GM21528 (cell line): ENCODE measurements around the gene KCNA1.
"Not testable (repeated sequence)": the region's sequence is repeated elsewhere in the genome, so short reads cannot be mapped to it uniquely, and the experiment has no call there.

Source experiments
- ATAC-seq: cut with Tn5 transposase; IDR thresholded peaks from one replicate; pipeline ENCODE4 v1.9.1; 2021; ENCODE audit warnings: mild to moderate bottlenecking, moderate library complexity; ENCODE audit not compliant: unreplicated experiment, low FRiP score

Gene KCNA1

DNA sequence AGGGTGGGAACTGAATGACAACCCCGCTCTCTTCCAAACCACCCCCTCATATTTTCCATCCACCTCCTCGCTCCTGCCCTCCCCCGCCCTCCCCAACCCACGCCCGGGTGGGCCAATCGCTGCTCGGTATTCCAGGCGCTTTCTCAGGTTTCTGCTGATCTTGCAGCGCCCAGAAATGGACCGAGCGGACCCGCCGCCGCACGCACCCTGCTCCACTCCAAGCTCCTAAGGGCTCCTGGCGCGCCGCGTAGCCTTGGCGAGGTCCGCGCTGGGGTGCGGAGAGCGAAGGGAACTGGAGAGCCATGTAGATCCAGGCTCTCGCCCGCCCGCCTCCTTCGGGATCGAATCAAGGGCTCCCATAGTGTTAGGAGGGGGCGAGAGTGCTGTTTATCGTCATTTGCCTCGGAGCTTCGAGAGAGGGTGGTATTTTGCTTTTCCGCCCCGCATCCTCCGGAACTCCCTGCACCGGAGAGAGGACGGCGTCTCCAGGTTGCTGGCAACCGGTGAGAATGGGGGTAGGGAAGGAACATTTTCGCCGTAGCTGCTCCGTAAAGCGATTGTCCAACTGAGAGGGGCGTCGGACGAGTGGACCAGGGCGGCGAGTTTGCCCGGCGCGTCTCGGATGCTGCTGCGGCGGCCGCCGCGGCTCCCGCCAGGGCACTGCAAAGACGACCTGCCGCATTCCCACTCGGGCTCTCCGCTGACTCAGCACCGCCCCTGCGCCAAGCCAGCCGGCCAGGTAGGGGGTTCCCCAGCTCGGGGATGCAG, at the start of gene KCNA1:
KCNA1 (plus strand) TSS at position 172 of the 768 bp plus-strand sequence. CDS start 1,474 bp downstream, outside the sequence.
- no peak for ATAC-seq

- no peak for ATAC-seq
Measured at GRCh38 chr12:4860741-4861140, 49.0 kb upstream of the KCNA1 start.

DNA sequence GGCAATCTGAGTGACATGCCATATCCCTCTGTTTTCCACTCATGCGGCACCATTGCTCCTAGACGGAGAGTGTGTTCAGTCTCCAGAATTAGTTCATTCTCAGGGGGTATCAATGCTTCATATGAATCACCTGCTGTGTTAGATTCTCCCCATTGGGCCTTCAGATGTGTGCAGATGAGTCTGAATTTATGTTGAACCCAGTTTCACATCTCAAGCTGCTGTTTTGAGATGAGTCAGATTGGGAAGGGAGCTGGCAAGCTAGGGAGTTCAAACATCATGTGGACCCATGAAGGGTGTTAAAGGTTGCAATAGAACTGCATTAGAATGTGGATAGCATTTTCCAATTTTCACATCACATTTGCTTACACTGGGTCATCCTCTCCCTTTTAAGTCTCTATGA, 46.9 kb upstream of the KCNA1 start:
- no peak for ATAC-seq

GRCh38 chr12:4864575-4864974, 45.1 kb upstream of the KCNA1 start:
- no peak for ATAC-seq

GRCh38 chr12:4865246-4865645, 44.5 kb upstream of the KCNA1 start:
- no peak for ATAC-seq

- no peak for ATAC-seq
Measured at GRCh38 chr12:4866299-4866698, 43.4 kb upstream of the KCNA1 start.

GRCh38 chr12:4867384-4867783, 42.3 kb upstream of the KCNA1 start:
- ATAC-seq = no peak

DNA sequence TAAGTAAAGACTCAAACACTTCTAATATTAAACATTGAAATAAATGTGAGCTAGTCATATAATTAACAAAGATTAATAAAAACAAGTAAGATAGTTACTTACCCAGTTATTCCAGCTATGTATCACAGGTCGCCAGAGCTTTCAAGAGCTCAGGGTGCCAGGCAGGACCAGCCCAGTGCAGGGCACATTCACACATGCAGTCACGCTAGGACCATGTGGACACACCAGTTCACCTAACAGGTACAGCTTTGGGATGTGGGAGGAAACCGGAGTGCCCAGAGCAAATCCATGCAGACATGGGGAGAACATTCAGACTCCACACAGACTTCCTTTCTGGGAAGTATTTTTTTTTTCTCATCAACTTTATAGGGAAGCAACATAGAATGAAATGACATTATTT, 39.3 kb upstream of the KCNA1 start:
- ATAC-seq = no peak

DNA sequence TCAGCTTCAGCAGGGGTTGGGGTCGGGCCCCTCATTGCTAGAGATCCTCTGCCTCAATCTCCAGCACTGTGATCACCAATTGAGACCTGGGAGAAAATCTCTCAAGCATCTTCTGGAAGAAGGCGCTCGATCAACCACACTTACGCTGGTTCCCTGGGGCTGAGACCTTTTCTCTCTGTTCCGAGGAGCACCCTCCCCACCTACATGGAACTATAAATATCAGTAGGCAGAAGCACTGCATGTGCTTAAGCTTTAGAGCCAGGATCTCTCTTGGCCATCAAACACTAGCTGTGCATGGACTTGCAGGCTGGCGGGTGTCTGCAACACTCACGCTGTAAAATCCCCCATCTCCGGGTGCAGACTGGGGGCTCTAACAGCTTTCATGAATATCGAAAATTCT, 38.2 kb upstream of the KCNA1 start:
- no peak for ATAC-seq

DNA sequence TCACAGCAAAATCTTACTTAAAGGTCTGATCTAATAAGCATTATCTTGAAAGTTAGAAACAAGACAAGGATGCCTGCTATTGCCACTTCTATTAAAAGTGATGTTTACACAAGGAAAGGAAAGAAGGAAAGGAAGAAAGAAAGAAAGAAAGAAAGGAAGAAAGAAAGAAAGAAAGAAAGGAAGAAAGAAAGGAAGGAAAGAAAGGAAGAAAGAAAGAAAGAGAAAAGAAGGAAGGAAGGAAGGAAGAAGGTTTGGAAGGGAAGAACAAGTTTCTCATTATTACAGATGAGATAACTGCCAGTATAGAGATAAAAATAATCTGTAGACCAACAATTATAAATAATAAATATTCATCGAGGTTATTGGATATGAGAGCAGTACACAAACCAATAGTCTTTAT, 35.8 kb upstream of the KCNA1 start:
- no peak for ATAC-seq

DNA sequence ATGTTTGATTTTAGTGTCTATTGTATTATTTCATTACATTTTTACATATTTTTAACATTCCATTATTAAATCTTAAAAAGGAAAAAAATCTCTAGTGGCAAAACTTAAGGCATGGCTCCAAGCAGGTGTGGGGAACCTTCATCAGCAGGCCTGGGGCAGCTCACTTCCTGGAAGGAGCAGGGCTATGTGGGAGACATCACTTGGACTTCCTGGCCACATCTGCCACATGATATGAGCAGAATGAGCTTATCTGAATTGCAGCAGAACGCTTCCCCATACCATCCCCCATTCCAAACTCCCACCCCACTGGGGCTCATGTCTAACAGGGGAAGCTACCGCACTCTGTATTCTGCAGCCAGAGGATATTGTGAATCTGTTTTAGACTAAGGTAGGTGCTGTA, 35.0 kb upstream of the KCNA1 start:
- ATAC-seq = no peak

- not testable (repeated sequence) for ATAC-seq
Measured at GRCh38 chr12:4879481-4879880, 30.2 kb upstream of the KCNA1 start.

- no peak for ATAC-seq
Measured at GRCh38 chr12:4881266-4882064, 28.2 kb upstream of the KCNA1 start.

- no peak for ATAC-seq
Measured at GRCh38 chr12:4891866-4892265, 17.8 kb upstream of the KCNA1 start.

GRCh38 chr12:4892418-4892817, 17.3 kb upstream of the KCNA1 start:
- ATAC-seq = no peak

DNA sequence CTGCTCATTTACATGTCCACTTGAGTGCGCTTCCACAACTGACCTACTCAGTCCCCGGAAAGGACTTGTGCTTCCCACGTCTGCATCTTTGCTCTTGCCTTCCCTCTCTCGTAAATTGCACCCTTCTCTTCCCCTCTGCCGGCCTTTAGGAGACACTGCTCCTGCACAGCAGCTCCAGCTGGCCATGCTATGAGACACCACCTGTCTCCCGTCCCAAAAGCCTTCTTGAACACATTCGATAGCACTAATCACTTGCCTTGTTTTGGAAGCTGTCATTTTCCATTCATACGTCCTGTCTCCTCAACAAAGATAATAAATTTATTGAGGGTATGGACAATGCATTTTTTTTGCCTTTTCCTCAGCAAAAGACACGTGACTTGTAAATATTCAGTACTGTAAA, 15.7 kb upstream of the KCNA1 start:
- no peak for ATAC-seq

GRCh38 chr12:4899364-4899763, 10.3 kb upstream of the KCNA1 start:
- no peak for ATAC-seq

DNA sequence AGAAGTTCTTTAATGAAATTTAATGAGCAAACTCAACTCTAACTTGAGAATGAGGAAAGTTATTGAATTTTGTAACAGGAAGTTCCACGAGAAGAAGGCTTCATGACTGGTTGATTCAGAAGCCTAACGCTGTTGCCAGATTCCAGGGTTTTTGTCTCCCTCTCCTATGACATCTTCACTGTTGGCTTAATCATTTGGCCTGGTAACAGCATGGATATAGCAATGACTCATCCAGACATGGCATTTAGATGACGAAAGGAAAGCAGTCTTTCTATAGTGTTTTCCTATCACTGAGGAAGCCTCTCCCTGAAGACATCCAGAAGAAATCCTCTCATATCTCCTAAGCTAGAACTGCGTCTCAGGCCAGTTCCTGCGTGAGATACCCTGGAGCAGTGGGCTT, 9.4 kb upstream of the KCNA1 start:
- no peak for ATAC-seq

- no peak for ATAC-seq
Measured at GRCh38 chr12:4905316-4905715, 4.4 kb upstream of the KCNA1 start.

DNA sequence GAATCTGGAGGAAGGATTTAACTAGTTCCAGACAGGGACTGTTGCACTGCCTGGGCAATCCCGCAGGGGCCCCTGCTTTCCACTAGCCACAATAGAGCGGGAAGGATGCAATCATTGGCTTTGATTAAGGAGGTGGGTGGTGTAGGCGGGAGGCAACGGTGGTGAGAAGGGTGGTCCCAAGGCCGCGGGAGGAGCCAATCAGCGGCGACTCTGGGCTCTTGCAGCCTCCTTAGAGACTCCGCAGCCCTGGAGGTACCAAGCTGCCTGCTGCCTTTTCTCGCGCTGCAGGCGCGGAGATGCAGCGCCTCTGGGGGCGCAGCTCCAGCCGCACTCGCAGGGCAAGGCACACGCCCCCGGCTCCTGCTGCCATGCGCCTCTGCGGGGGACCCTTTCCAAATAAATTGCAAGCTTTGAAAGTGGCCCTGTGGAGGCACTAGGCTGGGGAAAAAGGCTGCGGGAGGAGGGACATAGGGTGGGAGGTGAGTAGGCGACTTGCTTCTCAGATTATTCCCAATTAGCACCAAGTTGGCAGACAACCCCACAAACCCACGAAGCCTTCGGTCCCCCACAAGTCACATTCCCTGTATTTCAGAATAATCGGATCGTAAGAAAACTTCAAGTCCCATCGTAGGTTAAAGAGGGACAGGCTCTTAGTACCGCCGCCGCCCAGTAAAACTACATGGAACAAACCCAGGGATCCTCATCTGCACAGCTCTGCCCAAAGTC, 858 bp upstream of the KCNA1 start:
- ATAC-seq = no peak

GRCh38 chr12:4909410-4909733, 333 bp upstream of the KCNA1 start:
- ATAC-seq = no peak
